Neural progenitor cell (in vitro differentiated cells): ENCODE results near the gene HTATSF1.

Source experiments
- CTCF ChIP-seq: fragments of 200-600 bp; sonication (generic); IDR thresholded peaks from 2 replicates; pipeline ENCODE4 v1.5.1; 2017; ENCODE audit warnings: antibody characterized with exemption, mild to moderate bottlenecking
- EZH2phosphoT487 ChIP-seq: fragments of 200-600 bp; sonication (generic); IDR thresholded peaks from 2 replicates; pipeline ENCODE4 v1.6.1; 2017; ENCODE audit warnings: antibody characterized with exemption

DNA sequence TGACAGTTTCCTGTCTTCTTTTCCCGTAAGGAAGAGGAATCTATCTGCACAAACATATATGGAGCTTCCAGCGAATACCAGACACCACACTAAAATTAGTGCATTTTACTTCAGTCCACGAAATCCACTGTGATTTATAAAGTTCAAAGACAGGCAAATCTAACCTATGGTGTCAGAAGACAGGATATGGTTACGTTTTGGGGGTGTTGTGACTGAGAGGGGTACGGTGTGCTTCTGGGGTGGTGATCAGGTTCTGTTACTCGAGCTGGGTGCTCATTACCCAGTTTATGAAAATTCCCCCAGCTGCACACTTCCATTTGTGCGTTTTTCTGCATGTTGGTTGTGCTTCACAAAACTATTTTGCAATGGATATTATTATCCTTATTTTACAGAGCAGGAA, 44.9 kb downstream of the HTATSF1 start:
- TF ChIP-seq CTCF = no peak
- no peak for TF ChIP-seq EZH2phosphoT487
